ENCODE measurements around the gene HHLA2. TPM values are rescaled to one million over a fixed set of nuclear protein-coding genes. Genes with fewer than 3 reads are reported as not detected.
A peak's percentile ranks its signal among the peaks of the same experiment; 100 is the strongest.

HHLA2 gene
- total and polyA plus RNA-seq, 2 experiments from 2014 or later: not detected

DNA sequence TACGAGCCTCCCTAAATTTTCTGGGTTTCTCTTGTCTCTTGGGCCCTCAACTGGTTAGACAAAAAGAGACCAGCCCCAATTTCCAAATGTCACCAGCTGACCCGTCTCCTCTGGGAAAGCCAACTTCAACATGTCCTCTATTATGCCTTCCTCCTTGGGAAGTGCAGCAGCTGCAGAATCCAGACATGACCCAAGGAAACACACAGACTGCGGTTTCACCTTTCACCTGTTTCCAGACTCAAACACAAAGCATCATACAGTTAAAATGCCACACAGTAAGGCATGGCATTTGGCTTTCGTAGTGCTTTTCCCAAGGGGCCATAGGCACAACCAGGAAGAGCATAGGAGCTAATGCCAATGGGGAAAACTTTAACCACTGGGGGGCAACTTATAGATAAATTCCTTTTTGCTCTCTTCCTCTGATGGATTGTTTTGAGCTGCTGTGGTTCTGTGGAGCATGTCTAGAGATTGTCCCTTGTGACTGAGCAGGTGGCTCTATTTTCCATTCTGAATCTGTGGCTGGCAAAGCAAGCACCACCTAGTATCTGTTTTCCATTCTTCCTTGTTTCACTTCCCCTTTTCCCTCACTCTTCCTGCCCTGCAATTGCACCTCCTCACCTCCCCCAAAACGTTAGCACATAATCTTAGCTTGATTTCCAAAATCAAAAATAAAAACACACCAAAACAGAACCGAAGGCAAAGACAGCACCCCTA is 49.3 kb downstream of the HHLA2 start (continued):
- TF ChIP-seq, protein P1, sequence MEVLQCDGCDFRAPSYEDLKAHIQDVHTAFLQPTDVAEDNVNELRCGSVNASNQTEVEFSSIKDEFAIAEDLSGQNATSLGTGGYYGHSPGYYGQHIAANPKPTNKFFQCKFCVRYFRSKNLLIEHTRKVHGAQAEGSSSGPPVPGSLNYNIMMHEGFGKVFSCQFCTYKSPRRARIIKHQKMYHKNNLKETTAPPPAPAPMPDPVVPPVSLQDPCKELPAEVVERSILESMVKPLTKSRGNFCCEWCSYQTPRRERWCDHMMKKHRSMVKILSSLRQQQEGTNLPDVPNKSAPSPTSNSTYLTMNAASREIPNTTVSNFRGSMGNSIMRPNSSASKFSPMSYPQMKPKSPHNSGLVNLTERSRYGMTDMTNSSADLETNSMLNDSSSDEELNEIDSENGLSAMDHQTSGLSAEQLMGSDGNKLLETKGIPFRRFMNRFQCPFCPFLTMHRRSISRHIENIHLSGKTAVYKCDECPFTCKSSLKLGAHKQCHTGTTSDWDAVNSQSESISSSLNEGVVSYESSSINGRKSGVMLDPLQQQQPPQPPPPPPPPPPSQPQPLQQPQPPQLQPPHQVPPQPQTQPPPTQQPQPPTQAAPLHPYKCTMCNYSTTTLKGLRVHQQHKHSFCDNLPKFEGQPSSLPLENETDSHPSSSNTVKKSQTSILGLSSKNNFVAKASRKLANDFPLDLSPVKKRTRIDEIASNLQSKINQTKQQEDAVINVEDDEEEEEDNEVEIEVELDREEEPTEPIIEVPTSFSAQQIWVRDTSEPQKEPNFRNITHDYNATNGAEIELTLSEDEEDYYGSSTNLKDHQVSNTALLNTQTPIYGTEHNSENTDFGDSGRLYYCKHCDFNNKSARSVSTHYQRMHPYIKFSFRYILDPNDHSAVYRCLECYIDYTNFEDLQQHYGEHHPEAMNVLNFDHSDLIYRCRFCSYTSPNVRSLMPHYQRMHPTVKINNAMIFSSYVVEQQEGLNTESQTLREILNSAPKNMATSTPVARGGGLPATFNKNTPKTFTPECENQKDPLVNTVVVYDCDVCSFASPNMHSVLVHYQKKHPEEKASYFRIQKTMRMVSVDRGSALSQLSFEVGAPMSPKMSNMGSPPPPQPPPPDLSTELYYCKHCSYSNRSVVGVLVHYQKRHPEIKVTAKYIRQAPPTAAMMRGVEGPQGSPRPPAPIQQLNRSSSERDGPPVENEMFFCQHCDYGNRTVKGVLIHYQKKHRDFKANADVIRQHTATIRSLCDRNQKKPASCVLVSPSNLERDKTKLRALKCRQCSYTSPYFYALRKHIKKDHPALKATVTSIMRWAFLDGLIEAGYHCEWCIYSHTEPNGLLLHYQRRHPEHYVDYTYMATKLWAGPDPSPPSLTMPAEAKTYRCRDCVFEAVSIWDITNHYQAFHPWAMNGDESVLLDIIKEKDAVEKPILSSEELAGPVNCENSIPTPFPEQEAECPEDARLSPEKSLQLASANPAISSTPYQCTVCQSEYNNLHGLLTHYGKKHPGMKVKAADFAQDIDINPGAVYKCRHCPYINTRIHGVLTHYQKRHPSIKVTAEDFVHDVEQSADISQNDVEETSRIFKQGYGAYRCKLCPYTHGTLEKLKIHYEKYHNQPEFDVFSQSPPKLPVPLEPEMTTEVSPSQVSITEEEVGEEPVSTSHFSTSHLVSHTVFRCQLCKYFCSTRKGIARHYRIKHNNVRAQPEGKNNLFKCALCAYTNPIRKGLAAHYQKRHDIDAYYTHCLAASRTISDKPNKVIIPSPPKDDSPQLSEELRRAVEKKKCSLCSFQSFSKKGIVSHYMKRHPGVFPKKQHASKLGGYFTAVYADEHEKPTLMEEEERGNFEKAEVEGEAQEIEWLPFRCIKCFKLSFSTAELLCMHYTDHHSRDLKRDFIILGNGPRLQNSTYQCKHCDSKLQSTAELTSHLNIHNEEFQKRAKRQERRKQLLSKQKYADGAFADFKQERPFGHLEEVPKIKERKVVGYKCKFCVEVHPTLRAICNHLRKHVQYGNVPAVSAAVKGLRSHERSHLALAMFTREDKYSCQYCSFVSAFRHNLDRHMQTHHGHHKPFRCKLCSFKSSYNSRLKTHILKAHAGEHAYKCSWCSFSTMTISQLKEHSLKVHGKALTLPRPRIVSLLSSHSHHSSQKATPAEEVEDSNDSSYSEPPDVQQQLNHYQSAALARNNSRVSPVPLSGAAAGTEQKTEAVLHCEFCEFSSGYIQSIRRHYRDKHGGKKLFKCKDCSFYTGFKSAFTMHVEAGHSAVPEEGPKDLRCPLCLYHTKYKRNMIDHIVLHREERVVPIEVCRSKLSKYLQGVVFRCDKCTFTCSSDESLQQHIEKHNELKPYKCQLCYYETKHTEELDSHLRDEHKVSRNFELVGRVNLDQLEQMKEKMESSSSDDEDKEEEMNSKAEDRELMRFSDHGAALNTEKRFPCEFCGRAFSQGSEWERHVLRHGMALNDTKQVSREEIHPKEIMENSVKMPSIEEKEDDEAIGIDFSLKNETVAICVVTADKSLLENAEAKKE (CRISPR knock-in tag; IDR thresholded peaks at IDR 0.05): no peak
- no peak for TF ChIP-seq NANOG (IDR thresholded peaks at IDR 0.05; ENCODE audit: borderline replicate concordance)
- TF ChIP-seq POLR2AphosphoS5 (IDR thresholded peaks at IDR 0.05; ENCODE audit: low read depth): no peak
- TF ChIP-seq STAT1 (IDR thresholded peaks at IDR 0.05; ENCODE audit: unreplicated experiment): no peak
- no peak for TF ChIP-seq CREB1 (CRISPR knock-in tag; IDR thresholded peaks at IDR 0.05; ENCODE audit: low read depth)
- TF ChIP-seq JUNB (IDR thresholded peaks at IDR 0.05; ENCODE audit: unreplicated experiment): no peak
- no peak for TF ChIP-seq ZNF114 (CRISPR knock-in tag; IDR thresholded peaks at IDR 0.05)

GRCh38 chr3:108346301-108347227 is 50.2 kb downstream of the HHLA2 start:
- Histone ChIP-seq H2AFZ (no peak overlapping the region), H3K4me1 (ENCODE audit: insufficient read depth) (peaks cover 5% of the 10 kb centered on the region; the same call in 1 of the 2 replicates), H3K27me3 (ENCODE audit: insufficient read depth) (no peaks in the 10 kb centered on the region), H3F3A (replicated peaks; ENCODE audit: low read depth) (no peaks in the 10 kb centered on the region), H3K4me2 (no peak overlapping the region), H3K27ac (ENCODE audit: low read depth) (no peak overlapping the region), H3K9me2 (ENCODE audit: insufficient read depth) (no peaks in the 10 kb centered on the region), H3K4me3 (no peak overlapping the region), H4K20me1 (replicated peaks; ENCODE audit: insufficient read depth) (no peaks in the 10 kb centered on the region), H3K36me3 (ENCODE audit: insufficient read depth) (no peaks in the 10 kb centered on the region), H3K79me2 (replicated peaks; ENCODE audit: insufficient read depth) (no peaks in the 10 kb centered on the region)
- Mint-ChIP-seq H3K9me3 (peaks cover 8% of the 10 kb centered on the region; the same call in 1 of the 3 replicates), H3K27ac (no peak overlapping the region), H3K36me3 (ENCODE audit: low read depth) (no peaks in the 10 kb centered on the region), H3K4me3 (no peak overlapping the region), H3K27me3 (ENCODE audit: insufficient read depth, low read depth, poor library complexity) (no peaks in the 10 kb centered on the region), H3K4me1 (peaks cover 6% of the 10 kb centered on the region; the same call in 2 of the 3 replicates)
- DNase-seq (ENCODE audit: low spot score): peak; percentile 18
- ATAC-seq: peak; percentile 29; the same call in 1 of the 3 replicates
- TF ChIP-seq ETS1 (IDR thresholded peaks at IDR 0.05): no peak
- TF ChIP-seq EZH2phosphoT487 (IDR thresholded peaks at IDR 0.05; ENCODE audit: unreplicated experiment): no peak
- TF ChIP-seq EZH2 (IDR thresholded peaks at IDR 0.05; ENCODE audit: low read depth, unreplicated experiment): no peak
- no peak for TF ChIP-seq ZNF331 (CRISPR knock-in tag; IDR thresholded peaks at IDR 0.05; ENCODE audit: low read depth)
- no peak for TF ChIP-seq CREB1 (CRISPR knock-in tag; IDR thresholded peaks at IDR 0.05; ENCODE audit: low read depth)
- TF ChIP-seq, protein P2, sequence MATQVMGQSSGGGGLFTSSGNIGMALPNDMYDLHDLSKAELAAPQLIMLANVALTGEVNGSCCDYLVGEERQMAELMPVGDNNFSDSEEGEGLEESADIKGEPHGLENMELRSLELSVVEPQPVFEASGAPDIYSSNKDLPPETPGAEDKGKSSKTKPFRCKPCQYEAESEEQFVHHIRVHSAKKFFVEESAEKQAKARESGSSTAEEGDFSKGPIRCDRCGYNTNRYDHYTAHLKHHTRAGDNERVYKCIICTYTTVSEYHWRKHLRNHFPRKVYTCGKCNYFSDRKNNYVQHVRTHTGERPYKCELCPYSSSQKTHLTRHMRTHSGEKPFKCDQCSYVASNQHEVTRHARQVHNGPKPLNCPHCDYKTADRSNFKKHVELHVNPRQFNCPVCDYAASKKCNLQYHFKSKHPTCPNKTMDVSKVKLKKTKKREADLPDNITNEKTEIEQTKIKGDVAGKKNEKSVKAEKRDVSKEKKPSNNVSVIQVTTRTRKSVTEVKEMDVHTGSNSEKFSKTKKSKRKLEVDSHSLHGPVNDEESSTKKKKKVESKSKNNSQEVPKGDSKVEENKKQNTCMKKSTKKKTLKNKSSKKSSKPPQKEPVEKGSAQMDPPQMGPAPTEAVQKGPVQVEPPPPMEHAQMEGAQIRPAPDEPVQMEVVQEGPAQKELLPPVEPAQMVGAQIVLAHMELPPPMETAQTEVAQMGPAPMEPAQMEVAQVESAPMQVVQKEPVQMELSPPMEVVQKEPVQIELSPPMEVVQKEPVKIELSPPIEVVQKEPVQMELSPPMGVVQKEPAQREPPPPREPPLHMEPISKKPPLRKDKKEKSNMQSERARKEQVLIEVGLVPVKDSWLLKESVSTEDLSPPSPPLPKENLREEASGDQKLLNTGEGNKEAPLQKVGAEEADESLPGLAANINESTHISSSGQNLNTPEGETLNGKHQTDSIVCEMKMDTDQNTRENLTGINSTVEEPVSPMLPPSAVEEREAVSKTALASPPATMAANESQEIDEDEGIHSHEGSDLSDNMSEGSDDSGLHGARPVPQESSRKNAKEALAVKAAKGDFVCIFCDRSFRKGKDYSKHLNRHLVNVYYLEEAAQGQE (IDR thresholded peaks at IDR 0.05; ENCODE audit: unreplicated experiment): no peak

Measured in GM23338 (cell line).